GM12874 (cell line): ENCODE measurements around the gene ST7.

Experiments used
- CTCF ChIP-seq: IDR thresholded peaks from 2 replicates; pipeline ENCODE4 v1.5.1; 2011; ENCODE audit warnings: low read depth, mild to moderate bottlenecking, control low read depth, low read length, moderate library complexity; ENCODE audit not compliant: insufficient read depth

ST7 gene

DNA sequence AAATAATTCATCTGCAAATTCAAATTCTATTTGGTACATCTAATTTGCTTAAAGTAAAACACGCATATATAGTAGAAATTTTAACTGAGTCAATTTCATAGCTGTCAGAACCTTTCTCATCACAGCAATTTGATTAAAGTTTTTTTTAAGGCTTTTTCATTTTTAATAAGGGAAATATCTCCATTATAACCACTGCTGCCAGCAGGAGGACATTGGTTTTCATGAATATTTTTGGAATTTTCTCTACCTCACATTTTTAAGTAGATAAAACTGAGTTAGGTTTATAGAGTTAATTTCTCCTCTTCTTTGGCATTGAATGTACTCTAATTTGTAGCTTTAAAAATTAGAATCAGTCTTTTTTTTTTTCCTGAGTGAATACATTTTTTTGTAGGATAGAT is 82.2 kb downstream of the ST7 start:
- no peak for TF ChIP-seq CTCF

DNA sequence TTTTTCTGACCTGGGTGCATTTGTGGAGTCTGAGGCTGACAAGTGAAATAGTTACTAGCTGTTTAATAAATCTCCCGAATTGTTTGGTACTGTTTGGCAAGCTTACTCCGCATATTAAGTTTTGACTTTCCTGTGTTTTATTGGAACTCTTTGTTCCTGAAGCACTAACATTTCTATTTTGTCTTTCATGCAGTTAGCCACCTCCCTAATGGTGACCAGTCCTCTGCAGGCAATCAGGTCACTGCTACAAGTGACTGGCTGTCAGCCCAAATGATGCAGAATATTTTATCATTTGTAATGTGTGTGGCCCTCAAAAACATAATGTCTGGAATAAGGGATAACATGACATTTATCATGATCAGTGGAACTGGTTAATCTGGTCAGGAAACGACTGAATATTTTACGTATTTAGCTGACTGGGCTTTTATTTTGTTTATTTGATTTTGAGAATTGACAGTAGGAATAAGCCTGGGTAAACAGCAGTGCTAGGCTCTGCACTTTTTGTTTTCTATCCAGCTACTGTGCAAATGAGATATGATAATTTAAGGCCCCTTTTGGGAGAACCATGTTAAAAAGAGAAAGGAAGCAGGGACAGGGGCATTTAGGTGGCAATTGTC is 82.9 kb downstream of the ST7 start:
- TF ChIP-seq CTCF: no peak

DNA sequence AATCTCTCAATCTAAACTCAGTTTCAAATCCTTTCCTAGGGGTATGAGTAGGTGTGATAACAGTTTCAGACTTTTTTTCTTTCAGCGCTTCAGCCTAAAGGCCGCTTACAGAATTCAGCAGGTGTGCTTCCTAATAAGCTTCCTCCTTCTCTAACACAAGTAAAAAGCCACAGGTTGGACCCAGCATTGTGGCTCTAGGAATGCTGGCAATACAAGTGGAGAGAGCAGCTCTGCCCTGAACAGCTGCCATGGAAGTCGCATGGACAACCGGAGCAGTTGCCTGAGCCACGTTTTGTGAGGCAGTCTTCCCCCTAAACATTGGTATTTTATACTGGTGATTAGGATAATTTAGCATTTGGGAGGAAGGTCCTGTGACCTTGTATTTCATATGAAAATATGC is 83.5 kb downstream of the ST7 start:
- TF ChIP-seq CTCF: no peak

GRCh38 chr7:117038408-117038807 is 85.1 kb downstream of the ST7 start:
- TF ChIP-seq CTCF: no peak

DNA sequence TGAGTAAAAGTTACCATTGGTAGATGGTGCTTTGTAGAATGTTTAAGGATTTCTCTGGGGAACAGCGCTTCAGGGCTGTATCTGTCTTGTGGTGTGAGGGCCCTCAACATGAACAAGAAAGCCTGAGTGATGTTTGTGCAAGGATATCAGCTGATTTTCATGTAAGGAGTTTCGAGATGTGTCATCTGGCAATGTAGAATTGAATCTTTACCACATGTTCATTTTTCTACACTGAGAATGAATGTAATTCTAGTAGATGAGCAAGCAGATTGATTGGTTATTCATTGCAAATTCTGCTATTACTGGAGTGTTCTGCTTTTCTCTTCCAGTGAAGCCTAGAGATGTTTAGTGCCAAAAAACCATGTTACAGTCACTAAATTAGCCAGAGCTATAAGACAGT is 87.7 kb downstream of the ST7 start:
- no peak for TF ChIP-seq CTCF

DNA sequence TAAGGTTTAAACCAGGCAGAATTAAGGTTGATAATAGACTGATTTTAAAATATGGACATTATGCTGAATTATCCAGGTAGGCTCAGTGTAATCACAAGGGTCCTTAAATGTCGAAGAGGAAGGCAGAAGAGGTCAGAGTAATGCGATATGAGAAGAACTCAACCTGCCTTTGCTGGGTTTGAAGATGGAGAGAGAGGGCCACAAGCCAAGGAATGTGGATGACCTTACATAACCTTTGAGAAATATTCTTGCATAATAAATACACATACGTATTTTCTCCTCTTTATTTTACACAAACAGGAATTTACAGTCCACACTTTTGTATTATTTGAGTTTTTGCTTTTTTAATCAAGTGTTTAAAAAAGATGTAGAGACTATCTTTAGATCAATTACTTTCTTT is 88.5 kb downstream of the ST7 start:
- TF ChIP-seq CTCF: no peak

DNA sequence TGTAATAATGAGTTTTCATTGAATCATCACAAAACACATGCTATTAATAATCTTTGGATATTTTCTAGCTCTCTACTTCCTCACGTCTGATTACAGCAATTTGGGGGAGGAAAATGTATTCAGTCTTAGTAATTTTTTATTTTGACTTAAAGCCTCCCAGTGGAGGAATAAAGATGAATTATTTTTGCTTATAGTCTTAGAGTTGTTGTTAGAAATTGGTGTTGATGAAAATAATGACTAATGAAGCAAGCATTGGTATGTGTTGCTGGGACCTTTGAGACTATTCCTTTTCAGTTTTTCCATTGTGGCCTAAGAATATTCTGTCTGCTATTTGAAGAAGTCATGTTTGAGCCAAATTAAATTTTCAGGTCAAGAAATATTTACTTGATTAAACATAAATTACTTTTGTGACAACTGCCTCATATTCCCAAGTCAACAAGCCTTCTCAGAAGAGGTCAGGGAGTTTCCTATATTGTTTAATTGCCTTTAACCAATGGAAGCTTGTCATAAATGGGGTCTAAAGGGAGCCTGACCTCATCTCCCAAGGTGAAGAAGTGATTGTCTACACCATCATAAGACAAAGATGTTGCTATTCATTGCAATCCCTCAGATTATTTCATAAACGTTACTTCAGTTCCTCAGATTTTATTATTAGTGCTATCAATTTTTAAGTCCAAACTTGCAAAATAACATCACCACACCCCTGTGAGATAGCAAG is 90.0 kb downstream of the ST7 start:
- no peak for TF ChIP-seq CTCF
